ENCODE data around the gene PNCK. TPM values are rescaled to one million over a fixed set of nuclear protein-coding genes. Genes with fewer than 3 reads are reported as not detected.

PNCK gene
- total RNA-seq, 1 experiment from 2014 or later = 0.84 TPM

GRCh38 chrX:153657161-153657560, 16.5 kb downstream of the PNCK start:
- H2AFZ ChIP-seq (ENCODE audit: low read depth, low read length, poor library complexity, severe bottlenecking) = no peak overlapping the region
- H3K9ac ChIP-seq (ENCODE audit: low read length) = no peak overlapping the region
- H3K4me1 ChIP-seq (ENCODE audit: control insufficient read depth in 1 of 2, insufficient read depth in 2 of 2, low read length in 2 of 2) = no peaks in the 10 kb centered on the region; a peak in 1 of 4 replicates
- BruUV-seq (replicated peaks) = no TSS peak
- H3K36me3 ChIP-seq (ENCODE audit: control insufficient read depth in 1 of 2, insufficient read depth in 2 of 2, low read length in 2 of 2) = no peaks in the 10 kb centered on the region
- DNase-seq (ENCODE audit: low read depth, low spot score) = no peak
- no peaks in the 10 kb centered on the region for H3K79me2 ChIP-seq (ENCODE audit: insufficient read depth, low read length)
- POLR2A ChIA-PET = no interaction called here
- CTCF ChIA-PET = interaction anchor here (0.6 to 1.7 kb wide), 2 partner anchors 10 to 11 kb away, joined by 4 to 7 read pairs; partner anchors contain the start of gene DUSP9
- no peaks in the 10 kb centered on the region for H4K20me1 ChIP-seq (ENCODE audit: insufficient read depth)
- intact Hi-C loops (cut with micrococcal nuclease) = no loop called here
- ATAC-seq = no peak
- H3K4me3 ChIP-seq (replicated peaks in 1 of 2; ENCODE audit: low read depth in 1 of 2, low read length in 2 of 2) = no peak overlapping the region
- RAD21 ChIA-PET (ENCODE audit: low non-redundant PET in 1 of 2, low total read pairs in 2 of 2, uncharacterized antibody in 2 of 2, unreplicated experiment in 2 of 2) = no interaction called here
- no peaks in the 10 kb centered on the region for H3K9me3 ChIP-seq (ENCODE audit: control insufficient read depth in 1 of 2, insufficient read depth in 1 of 2, low read depth in 1 of 2, low read length in 2 of 2)
- no peak overlapping the region for H3K4me2 ChIP-seq (ENCODE audit: low read length)
- no peaks in the 10 kb centered on the region for H3K9me2 ChIP-seq (ENCODE audit: insufficient read depth)
- no peaks in the 10 kb centered on the region for H3K27me3 ChIP-seq (ENCODE audit: insufficient read depth, low read length)
- H3K27ac ChIP-seq (ENCODE audit: low read depth, low read length) = no peak overlapping the region
- TF ChIP-seq ZNF274 (IDR thresholded peaks at IDR 0.05; ENCODE audit: low read depth, low read length) (no peak), SP1 (IDR thresholded peaks at IDR 0.05; ENCODE audit: low read depth) (no peak), EZH2phosphoT487 (IDR thresholded peaks at IDR 0.05; ENCODE audit: borderline replicate concordance) (no peak), REST (IDR thresholded peaks at IDR 0.05; ENCODE audit: low read depth) (no peak), EGR1 (IDR thresholded peaks at IDR 0.05; ENCODE audit: low read depth) (no peak), RAD21 (IDR thresholded peaks at IDR 0.05; ENCODE audit: low read depth) (no peak), SRF (IDR thresholded peaks at IDR 0.05; ENCODE audit: low read depth) (no peak), TCF7L2 (IDR thresholded peaks at IDR 0.05; ENCODE audit: borderline replicate concordance, extremely low read depth, insufficient read depth, insufficient read length) (no peak), EZH2 (IDR thresholded peaks at IDR 0.05) (no peak), SIN3A (IDR thresholded peaks at IDR 0.05; ENCODE audit: low read depth) (no peak), POLR2A (IDR thresholded peaks at IDR 0.05; ENCODE audit: borderline replicate concordance, extremely low read depth, insufficient read depth, insufficient read length) (no peak), POLR2AphosphoS5 (IDR thresholded peaks at IDR 0.05; ENCODE audit: low read depth, low read length) (no peak), ELF1 (IDR thresholded peaks at IDR 0.05; ENCODE audit: borderline replicate concordance, low read depth) (no peak), JUND (IDR thresholded peaks at IDR 0.05) (no peak), ZFX (IDR thresholded peaks at IDR 0.05) (no peak)
